HUES6 (cell line): Measurements from ENCODE around the gene DES.

Experiments used
- H3K27ac ChIP-seq: 2 replicates; pipeline ENCODE4 v1.7.0; 2013; ENCODE audit warnings: low read depth, mild to moderate bottlenecking, low read length, inconsistent platforms
- H3K27me3 ChIP-seq: 2 replicates; pipeline ENCODE4 v1.6.1; 2013; ENCODE audit warnings: low read length; ENCODE audit not compliant: control insufficient read depth, insufficient read depth
- H3K36me3 ChIP-seq: 2 replicates; pipeline ENCODE4 v1.6.1; 2013; ENCODE audit warnings: low read length; ENCODE audit not compliant: control insufficient read depth, insufficient read depth
- H3K4me1 ChIP-seq: 2 replicates; pipeline ENCODE4 v1.6.1; 2013; ENCODE audit warnings: low read length; ENCODE audit not compliant: control insufficient read depth, insufficient read depth
- H3K4me3 ChIP-seq: 2 replicates; pipeline ENCODE4 v1.5.1; 2013; ENCODE audit warnings: low read depth, low read length
- H3K9ac ChIP-seq: one replicate; pipeline ENCODE4 v1.6.1; 2013; ENCODE audit warnings: mild to moderate bottlenecking, low read length
- H3K9me3 ChIP-seq: 2 replicates; pipeline ENCODE4 v1.6.1; 2013; ENCODE audit warnings: low read depth, low read length; ENCODE audit not compliant: control insufficient read depth, insufficient read depth

The DES gene

GRCh38 chr2:219422952-219423534 lies 4.9 kb downstream of the DES start:
- no peaks in the 10 kb centered on the region for H3K9me3 ChIP-seq
- H3K4me3 ChIP-seq = no peak overlapping the region
- H3K9ac ChIP-seq = no peak overlapping the region
- H3K4me1 ChIP-seq = peaks cover 12% of the 10 kb centered on the region; the same call in 1 of the 2 replicates
- no peak overlapping the region for H3K27ac ChIP-seq
- peaks cover 15% of the 10 kb centered on the region; the same call in 1 of the 2 replicates for H3K27me3 ChIP-seq
- H3K36me3 ChIP-seq = no peaks in the 10 kb centered on the region

GRCh38 chr2:219423652-219424377 lies 5.6 kb downstream of the DES start:
- Histone ChIP-seq H3K27ac (no peak overlapping the region), H3K4me1 (peaks cover 9% of the 10 kb centered on the region; the same call in 1 of the 2 replicates), H3K27me3 (peaks cover 9% of the 10 kb centered on the region; the same call in 1 of the 2 replicates), H3K9ac (no peak overlapping the region), H3K9me3 (no peaks in the 10 kb centered on the region), H3K4me3 (no peak overlapping the region), H3K36me3 (no peaks in the 10 kb centered on the region)

GRCh38 chr2:219425238-219426067 lies 7.3 kb downstream of the DES start:
- Histone ChIP-seq H3K27me3 (no peaks in the 10 kb centered on the region), H3K4me1 (no peaks in the 10 kb centered on the region; the same call in 1 of the 2 replicates), H3K36me3 (no peaks in the 10 kb centered on the region), H3K4me3 (no peak overlapping the region), H3K9me3 (no peaks in the 10 kb centered on the region), H3K27ac (no peak overlapping the region), H3K9ac (no peak overlapping the region)

- Histone ChIP-seq H3K36me3 (no peaks in the 10 kb centered on the region), H3K4me1 (no peaks in the 10 kb centered on the region; the same call in 1 of the 2 replicates), H3K27ac (no peak overlapping the region), H3K27me3 (no peaks in the 10 kb centered on the region), H3K9me3 (no peaks in the 10 kb centered on the region), H3K9ac (no peak overlapping the region), H3K4me3 (no peak overlapping the region)
Measured at GRCh38 chr2:219426068-219426443, 7.9 kb downstream of the DES start.

- H3K4me3 ChIP-seq = no peak overlapping the region
- no peak overlapping the region for H3K9ac ChIP-seq
- no peaks in the 10 kb centered on the region for H3K36me3 ChIP-seq
- H3K9me3 ChIP-seq = no peaks in the 10 kb centered on the region
- no peak overlapping the region for H3K27ac ChIP-seq
- H3K27me3 ChIP-seq = no peaks in the 10 kb centered on the region
- no peaks in the 10 kb centered on the region; the same call in 1 of the 2 replicates for H3K4me1 ChIP-seq
Measured at GRCh38 chr2:219426534-219427136, 8.5 kb downstream of the DES start.

GRCh38 chr2:219428469-219428868 lies 10.3 kb downstream of the DES start:
- Histone ChIP-seq H3K27ac (no peak overlapping the region), H3K4me3 (no peak overlapping the region), H3K27me3 (no peaks in the 10 kb centered on the region), H3K36me3 (no peaks in the 10 kb centered on the region), H3K4me1 (no peaks in the 10 kb centered on the region; the same call in 1 of the 2 replicates), H3K9ac (no peak overlapping the region), H3K9me3 (no peaks in the 10 kb centered on the region)

- H3K4me1 ChIP-seq = peaks cover 8% of the 10 kb centered on the region
- H3K9ac ChIP-seq = no peak overlapping the region
- no peak overlapping the region for H3K27ac ChIP-seq
- no peaks in the 10 kb centered on the region for H3K9me3 ChIP-seq
- H3K4me3 ChIP-seq = no peak overlapping the region
- no peaks in the 10 kb centered on the region for H3K36me3 ChIP-seq
- peaks cover 2% of the 10 kb centered on the region for H3K27me3 ChIP-seq
Measured at GRCh38 chr2:219429958-219430606, 11.9 kb downstream of the DES start.

- Histone ChIP-seq H3K27ac (no peak overlapping the region), H3K27me3 (peaks cover 10% of the 10 kb centered on the region), H3K9me3 (no peaks in the 10 kb centered on the region), H3K36me3 (no peaks in the 10 kb centered on the region), H3K4me3 (no peak overlapping the region), H3K9ac (no peak overlapping the region), H3K4me1 (peaks cover 12% of the 10 kb centered on the region)
Measured at GRCh38 chr2:219430633-219431615, 12.7 kb downstream of the DES start.

- Histone ChIP-seq H3K4me1 (peaks cover 12% of the 10 kb centered on the region), H3K4me3 (peak overlapping the region; percentile 29), H3K27ac (no peak overlapping the region), H3K36me3 (no peaks in the 10 kb centered on the region), H3K27me3 (peaks cover 35% of the 10 kb centered on the region), H3K9ac (no peak overlapping the region), H3K9me3 (no peaks in the 10 kb centered on the region)
Measured at GRCh38 chr2:219433666-219434467, 15.7 kb downstream of the DES start.
